Measurements from ENCODE around the gene MARCHF2.

The MARCHF2 gene

DNA sequence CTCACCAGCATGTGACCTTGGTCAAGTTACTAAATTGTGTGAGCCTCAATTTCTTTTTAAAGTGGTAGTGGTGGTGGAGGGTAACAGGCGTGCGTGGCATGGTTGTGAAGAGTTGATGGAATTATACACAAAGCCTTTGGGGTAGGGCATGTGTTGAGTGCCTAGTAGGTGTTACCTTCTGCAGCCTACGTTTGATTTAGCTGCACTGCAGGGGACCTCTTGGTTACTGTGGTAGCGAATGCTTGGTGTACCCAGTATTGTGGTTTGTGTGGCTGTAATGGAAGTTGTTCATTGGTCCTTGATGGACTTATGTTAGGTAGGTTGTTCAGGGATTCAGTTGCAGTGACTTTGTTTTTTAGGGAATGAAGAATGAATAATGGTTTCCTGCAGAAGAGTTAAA, 64.8 kb downstream of the MARCHF2 start:
- DNase-seq (ENCODE audit: low read depth) = no peak

DNA sequence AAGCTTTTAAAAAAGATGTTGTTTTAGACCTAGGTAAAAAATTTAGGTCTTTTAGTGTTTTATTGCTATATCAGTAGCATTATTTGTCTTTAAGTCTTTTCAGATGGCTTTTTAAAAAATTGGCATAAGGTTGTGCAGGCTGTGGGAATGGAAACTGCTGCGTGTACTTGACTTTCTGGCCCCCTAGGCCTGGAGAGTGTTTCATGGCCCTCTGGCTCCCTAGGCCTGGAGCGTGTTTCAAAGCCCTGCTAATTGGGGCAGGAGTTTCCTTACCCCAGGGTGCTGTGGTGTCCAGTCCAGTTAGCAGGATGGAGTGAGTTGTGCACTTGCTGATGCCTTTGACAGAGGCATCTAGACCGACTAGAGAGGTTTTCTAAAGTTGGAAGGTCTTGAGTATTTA, 65.5 kb downstream of the MARCHF2 start:
- DNase-seq (ENCODE audit: low read depth) = no peak

DNA sequence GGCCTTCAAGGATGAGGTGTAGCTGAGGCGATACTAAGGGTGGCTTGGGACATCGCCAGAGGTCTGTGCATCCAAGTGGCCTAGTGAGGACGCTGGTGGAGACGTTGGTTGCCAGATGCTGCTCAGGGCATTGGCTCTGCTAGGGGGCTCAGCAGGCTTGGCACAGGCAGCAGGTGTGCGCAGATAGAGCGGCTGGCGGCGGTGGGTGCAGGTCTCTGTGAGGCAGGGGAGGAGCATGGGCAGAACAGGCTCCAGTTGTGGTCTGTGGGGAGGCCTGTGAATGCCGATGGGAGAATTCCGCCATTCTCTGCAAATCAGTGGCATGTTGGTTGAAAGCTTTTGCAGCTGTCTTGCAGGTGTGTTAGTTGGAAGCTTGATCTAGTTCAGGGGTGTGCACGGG, 68.1 kb downstream of the MARCHF2 start:
- DNase-seq (ENCODE audit: low read depth) = no peak

DNA sequence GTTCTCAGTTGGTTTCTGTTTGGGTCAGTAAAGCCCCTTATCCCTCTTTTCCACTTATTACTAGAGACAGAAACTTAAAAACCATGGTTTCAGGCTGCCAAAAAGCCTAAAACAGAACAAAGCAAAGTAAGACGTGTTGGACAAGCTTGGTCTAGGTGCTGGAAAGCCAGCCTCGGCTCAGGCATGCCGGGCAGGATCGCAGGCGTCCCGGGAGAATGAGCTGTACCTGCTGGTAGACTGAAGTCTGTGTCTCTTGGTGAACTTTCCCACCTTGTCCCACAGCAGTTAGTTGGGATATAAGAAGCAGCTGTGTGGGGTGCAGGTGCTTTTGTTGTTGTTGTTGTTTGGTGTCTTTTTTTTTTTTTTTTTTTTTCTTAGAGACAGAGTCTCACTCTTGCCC, 68.5 kb downstream of the MARCHF2 start:
- DNase-seq (ENCODE audit: low read depth) = no peak

DNA sequence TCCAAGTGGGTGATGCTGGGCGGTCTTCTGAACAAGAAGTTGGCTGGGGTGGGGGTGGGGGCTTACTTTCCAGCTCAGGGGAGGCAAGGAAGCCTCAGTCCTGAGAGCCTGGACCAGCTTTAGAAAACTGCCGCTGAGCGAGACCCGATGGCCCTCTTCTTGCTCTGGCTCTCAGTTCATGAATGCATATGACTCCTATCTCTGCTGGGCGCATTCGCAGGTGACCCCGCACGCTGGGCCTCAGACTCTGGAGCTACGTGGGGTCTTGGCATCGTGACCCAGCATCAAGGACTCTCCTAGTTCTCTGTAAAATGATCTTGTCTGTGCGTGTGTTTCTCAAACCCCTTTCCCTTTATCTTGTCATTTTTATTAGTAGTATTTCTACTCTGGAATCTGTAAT, 69.6 kb downstream of the MARCHF2 start:
- DNase-seq (ENCODE audit: low read depth) = no peak

DNA sequence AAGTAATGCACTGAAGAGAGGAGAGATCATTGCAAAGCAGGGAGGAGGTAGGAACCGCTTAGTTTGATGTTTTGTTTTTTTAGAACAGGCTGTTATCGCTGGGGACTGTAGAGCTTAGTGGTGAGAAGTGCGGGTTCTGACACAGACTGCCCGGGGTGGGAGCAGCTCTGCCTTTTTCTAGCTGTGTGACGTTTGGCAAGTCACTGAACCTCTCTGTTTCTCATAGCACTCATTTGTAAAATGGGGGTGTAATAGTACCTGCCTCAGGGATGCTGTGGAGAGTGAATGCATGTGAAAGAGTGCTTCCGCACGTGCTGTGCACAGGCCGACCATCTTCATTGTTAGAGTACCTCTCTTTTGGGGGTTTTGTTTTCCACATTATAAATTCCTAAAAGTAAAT, 70.1 kb downstream of the MARCHF2 start:
- DNase-seq (ENCODE audit: low read depth) = no peak

DNA sequence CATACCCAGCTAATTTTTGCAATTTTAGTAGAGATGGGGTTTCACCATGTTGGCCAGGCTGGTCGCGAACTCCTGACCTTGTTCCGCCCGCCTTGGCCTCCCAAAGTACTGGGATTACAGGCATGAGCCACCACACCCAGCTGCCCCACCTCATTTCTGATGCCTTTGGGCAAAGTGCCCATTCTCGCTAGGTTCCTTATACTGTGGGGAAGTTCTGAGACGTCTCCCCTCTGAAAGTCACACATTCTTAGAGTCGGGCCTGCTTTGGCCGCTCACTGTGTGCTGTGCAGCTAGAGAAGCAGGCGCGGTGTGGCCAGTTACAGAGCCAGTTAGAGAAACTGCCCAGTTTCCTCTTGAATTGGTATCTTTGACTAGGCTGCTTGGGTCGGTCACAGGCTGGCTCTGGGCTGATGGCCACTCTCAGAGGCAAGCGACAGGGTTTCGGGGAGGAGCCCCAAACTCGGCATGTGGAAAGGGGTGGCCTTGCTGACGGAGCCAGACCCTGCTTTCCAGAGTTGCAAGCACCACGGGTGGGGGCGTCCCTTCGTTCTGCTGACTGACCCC, 71.3 kb downstream of the MARCHF2 start:
- no peak for DNase-seq (ENCODE audit: low read depth)

DNA sequence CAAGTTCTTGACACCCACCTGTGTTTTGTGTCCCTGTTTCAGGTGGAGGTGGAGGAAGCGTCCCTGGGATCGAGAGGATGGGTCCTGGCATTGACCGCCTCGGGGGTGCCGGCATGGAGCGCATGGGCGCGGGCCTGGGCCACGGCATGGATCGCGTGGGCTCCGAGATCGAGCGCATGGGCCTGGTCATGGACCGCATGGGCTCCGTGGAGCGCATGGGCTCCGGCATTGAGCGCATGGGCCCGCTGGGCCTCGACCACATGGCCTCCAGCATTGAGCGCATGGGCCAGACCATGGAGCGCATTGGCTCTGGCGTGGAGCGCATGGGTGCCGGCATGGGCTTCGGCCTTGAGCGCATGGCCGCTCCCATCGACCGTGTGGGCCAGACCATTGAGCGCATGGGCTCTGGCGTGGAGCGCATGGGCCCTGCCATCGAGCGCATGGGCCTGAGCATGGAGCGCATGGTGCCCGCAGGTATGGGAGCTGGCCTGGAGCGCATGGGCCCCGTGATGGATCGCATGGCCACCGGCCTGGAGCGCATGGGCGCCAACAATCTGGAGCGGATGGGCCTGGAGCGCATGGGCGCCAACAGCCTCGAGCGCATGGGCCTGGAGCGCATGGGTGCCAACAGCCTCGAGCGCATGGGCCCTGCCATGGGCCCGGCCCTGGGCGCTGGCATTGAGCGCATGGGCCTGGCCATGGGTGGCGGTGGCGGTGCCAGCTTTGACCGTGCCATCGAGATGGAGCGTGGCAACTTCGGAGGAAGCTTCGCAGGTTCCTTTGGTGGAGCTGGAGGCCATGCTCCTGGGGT, 72.7 kb downstream of the MARCHF2 start:
- no peak for DNase-seq (ENCODE audit: low read depth)

DNA sequence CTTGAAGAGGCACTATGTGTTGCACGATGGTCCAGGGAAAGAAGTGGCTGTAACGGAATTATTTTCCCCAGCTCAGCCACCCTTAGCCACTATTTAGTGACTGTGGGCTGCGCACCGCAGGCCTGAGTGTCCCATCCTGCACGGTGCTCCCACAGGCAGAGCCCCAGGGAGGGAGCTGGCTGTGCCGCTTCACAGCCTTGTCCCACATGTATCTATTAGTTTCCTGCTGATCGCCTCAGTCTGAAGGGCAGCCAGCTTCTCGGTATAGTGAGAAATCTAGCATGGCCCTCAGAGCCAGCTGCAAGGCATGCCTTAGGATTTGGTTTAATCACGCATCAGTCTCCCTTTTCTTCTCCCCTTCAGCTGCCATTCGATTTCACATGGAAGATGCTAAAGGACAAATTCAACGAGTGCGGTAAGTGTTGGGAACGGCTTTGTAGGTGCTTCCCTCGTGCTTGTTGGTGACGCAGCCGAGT, 73.6 kb downstream of the MARCHF2 start:
- no peak for DNase-seq (ENCODE audit: low read depth)

DNA sequence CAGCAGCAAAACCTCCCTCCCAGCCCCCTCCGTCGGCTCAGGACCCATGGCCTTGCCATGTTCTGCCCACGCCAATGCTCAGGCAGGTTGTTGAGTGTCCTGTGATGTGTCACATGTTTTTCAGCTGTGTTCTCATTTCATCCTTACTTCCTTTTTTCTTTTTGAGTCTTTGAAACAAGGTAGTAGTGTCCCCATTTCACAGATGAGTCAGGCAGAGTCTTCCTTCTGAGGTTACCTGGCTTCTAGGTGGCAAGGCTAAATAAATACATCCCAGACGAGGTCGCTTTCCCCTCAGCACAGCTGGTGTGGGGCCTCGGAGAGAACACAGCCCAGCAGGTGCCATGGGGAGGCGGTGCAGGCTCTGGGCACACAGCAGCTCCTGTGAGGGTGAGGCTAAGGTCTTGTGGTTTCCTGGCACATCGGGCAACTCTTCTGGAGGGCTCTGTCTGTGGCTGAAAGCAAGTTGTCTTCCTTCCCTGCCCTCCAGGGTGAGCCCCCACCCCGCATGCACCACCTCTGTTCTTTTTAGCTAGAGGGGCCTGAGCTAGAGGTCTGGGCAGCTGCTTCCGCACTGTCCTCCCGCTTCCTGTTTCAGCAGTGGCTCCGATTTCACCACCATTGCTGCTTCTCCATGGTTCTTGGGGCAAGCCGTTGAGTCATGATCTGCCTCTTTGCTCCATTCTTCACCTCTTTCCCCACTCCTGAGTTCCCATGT, 74.2 kb downstream of the MARCHF2 start:
- peak; percentile 50 for DNase-seq (ENCODE audit: low read depth)

DNA sequence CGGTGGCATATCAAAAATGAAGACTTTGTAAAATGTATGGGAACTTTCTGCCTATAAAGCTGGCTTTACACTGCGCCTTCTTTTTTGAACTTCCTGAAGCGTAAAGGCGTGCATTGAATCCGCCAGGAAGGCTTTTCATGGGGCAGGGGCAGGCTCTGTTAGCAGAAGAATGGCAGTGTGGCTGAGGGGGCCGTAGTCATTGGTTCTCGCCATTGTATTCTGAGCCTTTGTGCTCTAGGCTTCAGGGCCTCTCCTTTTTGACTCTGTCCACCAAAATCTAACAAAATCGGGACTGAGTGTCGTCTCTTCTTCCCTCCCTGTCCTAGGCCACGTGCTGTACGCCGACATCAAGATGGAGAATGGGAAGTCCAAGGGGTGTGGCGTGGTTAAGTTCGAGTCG, 75.3 kb downstream of the MARCHF2 start:
- no peak for DNase-seq (ENCODE audit: low read depth)
